Measurements from ENCODE around the gene PTPRN2.

The PTPRN2 gene

GRCh38 chr7:157816526-157817250, 770.9 kb downstream of the PTPRN2 start:
- Mint-ChIP-seq H3K9me3 (no peaks in the 10 kb centered on the region), H3K27ac (no peak overlapping the region), H3K4me1 (ENCODE audit: low read depth in 2 of 2) (no peaks in the 10 kb centered on the region), H3K4me3 (no peak overlapping the region), H3K27me3 (no peaks in the 10 kb centered on the region), H3K36me3 (ENCODE audit: insufficient read depth) (no peaks in the 10 kb centered on the region)
- DNase-seq = no peak
- no peak for ATAC-seq (replicated peaks)

- no peaks in the 10 kb centered on the region for H3K9me3 Mint-ChIP-seq
- H3K4me1 Mint-ChIP-seq (ENCODE audit: low read depth in 2 of 2) = no peaks in the 10 kb centered on the region
- H3K4me3 Mint-ChIP-seq = no peak overlapping the region
- no peaks in the 10 kb centered on the region for H3K27me3 Mint-ChIP-seq
- DNase-seq (no peak), ATAC-seq (replicated peaks) (no peak)
- no peak overlapping the region for H3K27ac Mint-ChIP-seq
- no peaks in the 10 kb centered on the region for H3K36me3 Mint-ChIP-seq (ENCODE audit: insufficient read depth)
Measured at GRCh38 chr7:157816086-157816485, 771.5 kb downstream of the PTPRN2 start.

- Mint-ChIP-seq H3K36me3 (ENCODE audit: insufficient read depth) (no peaks in the 10 kb centered on the region), H3K4me1 (ENCODE audit: low read depth in 2 of 2) (no peaks in the 10 kb centered on the region), H3K27ac (no peak overlapping the region), H3K9me3 (no peaks in the 10 kb centered on the region), H3K4me3 (no peak overlapping the region), H3K27me3 (no peaks in the 10 kb centered on the region)
- ATAC-seq (replicated peaks) (no peak), DNase-seq (no peak)
Measured at GRCh38 chr7:157815706-157816022, 772.0 kb downstream of the PTPRN2 start.

- Mint-ChIP-seq H3K27me3 (no peaks in the 10 kb centered on the region), H3K9me3 (no peaks in the 10 kb centered on the region), H3K4me1 (ENCODE audit: low read depth in 2 of 2) (no peaks in the 10 kb centered on the region), H3K4me3 (no peak overlapping the region), H3K36me3 (ENCODE audit: insufficient read depth) (no peaks in the 10 kb centered on the region), H3K27ac (no peak overlapping the region)
- ATAC-seq (replicated peaks) = no peak
- DNase-seq = no peak
Measured at GRCh38 chr7:157814931-157815705, 772.5 kb downstream of the PTPRN2 start.

GRCh38 chr7:157813741-157814661, 773.6 kb downstream of the PTPRN2 start:
- no peaks in the 10 kb centered on the region for H3K36me3 Mint-ChIP-seq (ENCODE audit: insufficient read depth)
- no peaks in the 10 kb centered on the region for H3K4me1 Mint-ChIP-seq (ENCODE audit: low read depth in 2 of 2)
- no peak for DNase-seq
- no peak for ATAC-seq (replicated peaks)
- no peaks in the 10 kb centered on the region for H3K9me3 Mint-ChIP-seq
- no peak overlapping the region for H3K27ac Mint-ChIP-seq
- H3K4me3 Mint-ChIP-seq = no peak overlapping the region
- H3K27me3 Mint-ChIP-seq = no peaks in the 10 kb centered on the region

GRCh38 chr7:157813053-157813452, 774.6 kb downstream of the PTPRN2 start:
- H3K9me3 Mint-ChIP-seq = no peaks in the 10 kb centered on the region
- no peaks in the 10 kb centered on the region for H3K36me3 Mint-ChIP-seq (ENCODE audit: insufficient read depth)
- H3K27me3 Mint-ChIP-seq = peaks cover 0 to 4% of the 10 kb centered on the region in 2 donors
- no peak overlapping the region for H3K4me3 Mint-ChIP-seq
- ATAC-seq (replicated peaks) (no peak), DNase-seq (no peak)
- no peak overlapping the region for H3K27ac Mint-ChIP-seq
- no peaks in the 10 kb centered on the region for H3K4me1 Mint-ChIP-seq (ENCODE audit: low read depth in 2 of 2)

- H3K27ac Mint-ChIP-seq = no peak overlapping the region
- no peaks in the 10 kb centered on the region for H3K4me1 Mint-ChIP-seq (ENCODE audit: low read depth in 2 of 2)
- H3K9me3 Mint-ChIP-seq = no peaks in the 10 kb centered on the region
- H3K36me3 Mint-ChIP-seq (ENCODE audit: insufficient read depth) = no peaks in the 10 kb centered on the region
- peaks cover 0 to 15% of the 10 kb centered on the region in 2 donors for H3K27me3 Mint-ChIP-seq
- ATAC-seq (replicated peaks) (no peak), DNase-seq (no peak)
- no peak overlapping the region for H3K4me3 Mint-ChIP-seq
Measured at GRCh38 chr7:157811946-157812345, 775.7 kb downstream of the PTPRN2 start.

GRCh38 chr7:157809863-157810851, 777.5 kb downstream of the PTPRN2 start:
- no peaks in the 10 kb centered on the region for H3K36me3 Mint-ChIP-seq (ENCODE audit: insufficient read depth)
- H3K27me3 Mint-ChIP-seq = peaks cover 0 to 24% of the 10 kb centered on the region in 2 donors
- no peak overlapping the region for H3K27ac Mint-ChIP-seq
- H3K9me3 Mint-ChIP-seq = no peaks in the 10 kb centered on the region
- no peak for DNase-seq
- H3K4me1 Mint-ChIP-seq (ENCODE audit: low read depth in 2 of 2) = no peaks in the 10 kb centered on the region
- ATAC-seq (replicated peaks) = no peak
- no peak overlapping the region for H3K4me3 Mint-ChIP-seq

- peaks cover 7 to 33% of the 10 kb centered on the region in 2 donors for H3K27me3 Mint-ChIP-seq
- ATAC-seq (replicated peaks) (no peak), DNase-seq (no peak)
- H3K9me3 Mint-ChIP-seq = no peaks in the 10 kb centered on the region
- H3K4me3 Mint-ChIP-seq = no peak overlapping the region
- no peaks in the 10 kb centered on the region for H3K4me1 Mint-ChIP-seq (ENCODE audit: low read depth in 2 of 2)
- H3K27ac Mint-ChIP-seq = no peak overlapping the region
- no peaks in the 10 kb centered on the region for H3K36me3 Mint-ChIP-seq (ENCODE audit: insufficient read depth)
Measured at GRCh38 chr7:157809154-157809862, 778.3 kb downstream of the PTPRN2 start.

GRCh38 chr7:157808042-157808441, 779.6 kb downstream of the PTPRN2 start:
- Mint-ChIP-seq H3K27me3 (peaks cover 7 to 33% of the 10 kb centered on the region in 2 donors), H3K36me3 (ENCODE audit: insufficient read depth) (no peaks in the 10 kb centered on the region), H3K4me3 (no peak overlapping the region), H3K4me1 (ENCODE audit: low read depth in 2 of 2) (no peaks in the 10 kb centered on the region), H3K27ac (no peak overlapping the region), H3K9me3 (no peaks in the 10 kb centered on the region)
- no peak for DNase-seq
- ATAC-seq (replicated peaks) = no peak

- Mint-ChIP-seq H3K36me3 (ENCODE audit: insufficient read depth) (no peaks in the 10 kb centered on the region), H3K27ac (no peak overlapping the region), H3K9me3 (no peaks in the 10 kb centered on the region), H3K4me1 (ENCODE audit: low read depth in 2 of 2) (no peaks in the 10 kb centered on the region), H3K27me3 (peaks cover 7 to 33% of the 10 kb centered on the region in 2 donors), H3K4me3 (no peak overlapping the region)
- DNase-seq = no peak
- no peak for ATAC-seq (replicated peaks)
Measured at GRCh38 chr7:157807510-157807909, 780.1 kb downstream of the PTPRN2 start.

GRCh38 chr7:157806711-157807110, 780.9 kb downstream of the PTPRN2 start:
- ATAC-seq (replicated peaks) (no peak), DNase-seq (no peak)
- no peaks in the 10 kb centered on the region for H3K36me3 Mint-ChIP-seq (ENCODE audit: insufficient read depth)
- no peak overlapping the region for H3K4me3 Mint-ChIP-seq
- H3K4me1 Mint-ChIP-seq (ENCODE audit: low read depth in 2 of 2) = no peaks in the 10 kb centered on the region
- no peaks in the 10 kb centered on the region for H3K9me3 Mint-ChIP-seq
- peaks cover 7 to 33% of the 10 kb centered on the region in 2 donors for H3K27me3 Mint-ChIP-seq
- H3K27ac Mint-ChIP-seq = no peak overlapping the region

All from effector memory CD8-positive, alpha-beta T cell (primary cell).